ENCODE data around the gene TOGARAM2.

DNA sequence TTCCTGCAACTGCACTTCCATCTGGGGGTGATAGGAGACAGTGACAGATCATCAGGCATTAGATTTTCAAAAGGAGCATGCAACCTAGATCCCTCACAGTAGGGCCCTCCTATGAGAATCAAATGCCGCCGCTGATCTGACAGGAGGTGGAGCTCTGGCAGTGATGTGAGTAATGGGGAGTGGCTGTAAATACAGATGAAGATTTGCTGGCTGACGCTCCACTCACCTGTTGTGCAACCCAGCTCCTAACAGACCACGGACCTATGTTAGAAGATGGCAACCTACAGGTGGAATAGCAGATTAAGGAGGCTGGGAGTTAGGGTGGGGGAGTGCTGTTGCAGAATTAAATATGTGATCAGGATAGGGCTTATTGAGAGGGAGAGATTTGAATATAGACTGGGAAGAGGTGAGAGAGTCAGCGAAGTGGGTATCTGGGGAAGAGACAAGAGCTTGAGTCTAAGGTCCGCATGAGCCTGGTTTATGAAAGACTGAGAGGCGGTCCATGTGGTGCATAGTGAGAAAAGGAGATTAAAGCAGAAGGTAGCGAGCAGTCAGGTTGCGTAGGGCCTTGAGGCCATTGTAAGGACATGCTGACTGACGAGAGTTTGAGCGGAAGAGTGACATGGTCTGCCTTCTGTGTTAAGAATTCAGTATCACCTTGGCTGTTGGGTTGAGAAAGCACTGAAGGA is 31.3 kb upstream of the TOGARAM2 start:
- TF ChIP-seq ZHX1 (CRISPR knock-in tag; IDR thresholded peaks at IDR 0.05; ENCODE audit: low read depth) (no peak), MAFK (conservative IDR thresholded peaks at IDR 0.05 in 1 of 2, IDR thresholded peaks at IDR 0.05 in 1 of 2; ENCODE audit: low read length in 2 of 2) (no peak), TCF12 (IDR thresholded peaks at IDR 0.05) (no peak), TCF12 (CRISPR knock-in tag; IDR thresholded peaks at IDR 0.05) (no peak), BRCA1 (CRISPR knock-in tag; IDR thresholded peaks at IDR 0.05) (no peak), HNRNPK (IDR thresholded peaks at IDR 0.05; ENCODE audit: low read depth, low read length, poor library complexity, severe bottlenecking) (no peak), POLR2AphosphoS5 (IDR thresholded peaks at IDR 0.05; ENCODE audit: low read depth, low read length) (peak; percentile 48), ZBED4 (CRISPR knock-in tag; IDR thresholded peaks at IDR 0.05; ENCODE audit: borderline replicate concordance) (no peak), SMAD1 (CRISPR knock-in tag; IDR thresholded peaks at IDR 0.05; ENCODE audit: borderline replicate concordance, low read depth) (no peak), POLR2AphosphoS2 (IDR thresholded peaks at IDR 0.05; ENCODE audit: low read depth, low read length) (no peak), POLR2A (IDR thresholded peaks at IDR 0.05; ENCODE audit: insufficient read depth in 1 of 2, low read depth in 2 of 2, low read length in 2 of 2) (peak in 1 of 2 experiments; percentile 8; a peak in 1 of 4 replicates), ZNF792 (CRISPR knock-in tag; IDR thresholded peaks at IDR 0.05) (no peak)
- TF ChIP-seq, protein P1, sequence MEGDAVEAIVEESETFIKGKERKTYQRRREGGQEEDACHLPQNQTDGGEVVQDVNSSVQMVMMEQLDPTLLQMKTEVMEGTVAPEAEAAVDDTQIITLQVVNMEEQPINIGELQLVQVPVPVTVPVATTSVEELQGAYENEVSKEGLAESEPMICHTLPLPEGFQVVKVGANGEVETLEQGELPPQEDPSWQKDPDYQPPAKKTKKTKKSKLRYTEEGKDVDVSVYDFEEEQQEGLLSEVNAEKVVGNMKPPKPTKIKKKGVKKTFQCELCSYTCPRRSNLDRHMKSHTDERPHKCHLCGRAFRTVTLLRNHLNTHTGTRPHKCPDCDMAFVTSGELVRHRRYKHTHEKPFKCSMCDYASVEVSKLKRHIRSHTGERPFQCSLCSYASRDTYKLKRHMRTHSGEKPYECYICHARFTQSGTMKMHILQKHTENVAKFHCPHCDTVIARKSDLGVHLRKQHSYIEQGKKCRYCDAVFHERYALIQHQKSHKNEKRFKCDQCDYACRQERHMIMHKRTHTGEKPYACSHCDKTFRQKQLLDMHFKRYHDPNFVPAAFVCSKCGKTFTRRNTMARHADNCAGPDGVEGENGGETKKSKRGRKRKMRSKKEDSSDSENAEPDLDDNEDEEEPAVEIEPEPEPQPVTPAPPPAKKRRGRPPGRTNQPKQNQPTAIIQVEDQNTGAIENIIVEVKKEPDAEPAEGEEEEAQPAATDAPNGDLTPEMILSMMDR (CRISPR knock-in tag; IDR thresholded peaks at IDR 0.05), result no peak

Data from HepG2 (cell line).